ENCODE results near the gene COL21A1.

GRCh38 chr6:56279331-56280080, 32.1 kb upstream of the COL21A1 start:
- TF ChIP-seq CTCF (IDR thresholded peaks at IDR 0.05) = no peak
- no peak for TF ChIP-seq POLR2A (IDR thresholded peaks at IDR 0.05)
